Upper lobe of right lung (tissue), 1 donor: ENCODE results near the gene ADGRG1. TPM values are rescaled to one million over a fixed set of nuclear protein-coding genes. Genes with fewer than 3 reads are reported as not detected.

Source experiments
- ATAC-seq: fragments of 200-7000 bp; cut with Tn5 transposase; one replicate; pipeline ENCODE4 v1.9.1; 2020; ENCODE audit warnings: mild to moderate bottlenecking, moderate library complexity
- DNase-seq: peaks from one replicate; pipeline ENCODE4 v3.0.0-alpha.2; 2020
- H3K27ac ChIP-seq: fragments of 200-600 bp; one replicate; pipeline ENCODE4 v1.8.0; 2022
- H3K27me3 ChIP-seq: fragments of 200-600 bp; one replicate; pipeline ENCODE4 v1.8.0; 2022; ENCODE audit warnings: mild to moderate bottlenecking
- H3K36me3 ChIP-seq: fragments of 200-600 bp; one replicate; pipeline ENCODE4 v1.8.0; 2022
- H3K4me1 ChIP-seq: fragments of 200-600 bp; one replicate; pipeline ENCODE4 v1.8.0; 2022
- H3K4me3 ChIP-seq: fragments of 200-600 bp; one replicate; pipeline ENCODE4 v1.8.0; 2022; ENCODE audit warnings: mild to moderate bottlenecking
- H3K9me3 ChIP-seq: fragments of 200-600 bp; one replicate; pipeline ENCODE4 v1.8.0; 2022
- intact Hi-C: fragments of 100-400 bp; cut with DNase I; formaldehyde crosslinking; loops from one replicate; pipeline ENCODE4 v1.11.0; 2022
- total RNA-seq: library from RNA; stranded (reverse); fragmentation: NEBNext Ultra II Directional; extraction: Animal tissue kit (Norgen Biotek cat#: 25700); gene quantifications from one replicate; pipeline ENCODE4 v1.2.1, GENCODE V29; 2021
- TF ChIP-seq, protein P1 (sequence below): fragments of 200-600 bp; IDR thresholded peaks from one replicate; pipeline ENCODE4 v1.8.0; 2022; ENCODE audit warnings: antibody characterized with exemption
- donor health status: DM: no; HTN: yes; CAD: no; lungs with severe emphysema.

The ADGRG1 gene
- total RNA-seq, 1 donor from 2014 or later = 66.9 TPM

DNA sequence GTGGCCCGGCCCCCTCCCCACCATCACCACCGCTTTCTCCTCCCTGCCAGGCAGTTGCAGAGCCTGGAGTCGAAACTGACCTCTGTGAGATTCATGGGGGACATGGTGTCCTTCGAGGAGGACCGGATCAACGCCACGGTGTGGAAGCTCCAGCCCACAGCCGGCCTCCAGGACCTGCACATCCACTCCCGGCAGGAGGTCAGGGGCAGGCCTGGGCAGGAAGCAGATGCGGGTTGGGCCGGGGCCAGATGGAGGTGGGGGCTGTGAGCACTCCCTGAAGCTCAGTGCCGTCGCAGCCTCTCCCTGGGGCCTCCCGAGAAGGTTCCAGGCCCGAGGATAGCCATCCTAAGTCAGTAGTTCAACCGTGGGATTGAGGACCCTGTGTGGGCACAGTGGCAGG lies 25.5 kb downstream of the ADGRG1 start:
- H3K4me3 ChIP-seq = no peak overlapping the region
- no peaks in the 10 kb centered on the region for H3K4me1 ChIP-seq
- ATAC-seq (no peak), DNase-seq (no peak)
- no peaks in the 10 kb centered on the region for H3K27me3 ChIP-seq
- TF ChIP-seq, protein P1, sequence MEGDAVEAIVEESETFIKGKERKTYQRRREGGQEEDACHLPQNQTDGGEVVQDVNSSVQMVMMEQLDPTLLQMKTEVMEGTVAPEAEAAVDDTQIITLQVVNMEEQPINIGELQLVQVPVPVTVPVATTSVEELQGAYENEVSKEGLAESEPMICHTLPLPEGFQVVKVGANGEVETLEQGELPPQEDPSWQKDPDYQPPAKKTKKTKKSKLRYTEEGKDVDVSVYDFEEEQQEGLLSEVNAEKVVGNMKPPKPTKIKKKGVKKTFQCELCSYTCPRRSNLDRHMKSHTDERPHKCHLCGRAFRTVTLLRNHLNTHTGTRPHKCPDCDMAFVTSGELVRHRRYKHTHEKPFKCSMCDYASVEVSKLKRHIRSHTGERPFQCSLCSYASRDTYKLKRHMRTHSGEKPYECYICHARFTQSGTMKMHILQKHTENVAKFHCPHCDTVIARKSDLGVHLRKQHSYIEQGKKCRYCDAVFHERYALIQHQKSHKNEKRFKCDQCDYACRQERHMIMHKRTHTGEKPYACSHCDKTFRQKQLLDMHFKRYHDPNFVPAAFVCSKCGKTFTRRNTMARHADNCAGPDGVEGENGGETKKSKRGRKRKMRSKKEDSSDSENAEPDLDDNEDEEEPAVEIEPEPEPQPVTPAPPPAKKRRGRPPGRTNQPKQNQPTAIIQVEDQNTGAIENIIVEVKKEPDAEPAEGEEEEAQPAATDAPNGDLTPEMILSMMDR = no peak
- intact Hi-C loops = no loop called here
- H3K27ac ChIP-seq = no peak overlapping the region
- no peaks in the 10 kb centered on the region for H3K9me3 ChIP-seq
- H3K36me3 ChIP-seq = peaks cover 12% of the 10 kb centered on the region

DNA sequence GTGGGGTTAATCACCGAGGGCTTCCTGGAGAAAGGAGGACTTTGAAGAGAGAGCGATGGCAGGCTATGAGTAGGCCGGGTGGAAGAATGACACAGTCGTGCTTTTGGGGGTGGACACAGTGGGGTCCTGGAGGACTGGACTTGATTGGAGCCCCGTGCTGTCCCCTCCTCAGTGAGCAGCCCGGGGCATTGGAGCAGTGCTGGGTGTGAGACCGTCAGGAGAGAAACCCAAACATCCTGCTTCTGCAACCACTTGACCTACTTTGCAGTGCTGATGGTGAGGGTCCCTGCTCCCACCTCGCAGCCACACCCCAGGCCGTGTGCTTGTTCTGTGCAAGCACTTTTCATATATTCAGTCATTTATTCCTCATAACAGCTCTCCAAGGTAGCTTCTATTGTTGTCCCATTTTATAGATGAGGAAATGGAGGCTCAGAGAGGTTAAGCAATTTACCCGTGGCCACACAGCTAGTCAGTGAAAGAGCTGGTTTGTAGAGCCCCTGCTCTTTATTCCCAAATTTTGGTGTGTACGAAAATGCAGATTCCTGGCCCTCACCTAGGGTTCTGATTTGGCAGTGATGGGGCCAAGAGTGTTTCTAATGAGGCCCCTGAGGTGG lies 28.0 kb downstream of the ADGRG1 start:
- intact Hi-C loops = no loop called here
- Histone ChIP-seq H3K9me3 (no peaks in the 10 kb centered on the region), H3K27me3 (no peaks in the 10 kb centered on the region), H3K4me3 (no peak overlapping the region), H3K36me3 (peaks cover 6% of the 10 kb centered on the region), H3K4me1 (no peaks in the 10 kb centered on the region), H3K27ac (no peak overlapping the region)
- TF ChIP-seq, protein P1 = no peak
- no peak for DNase-seq
- no peak for ATAC-seq

DNA sequence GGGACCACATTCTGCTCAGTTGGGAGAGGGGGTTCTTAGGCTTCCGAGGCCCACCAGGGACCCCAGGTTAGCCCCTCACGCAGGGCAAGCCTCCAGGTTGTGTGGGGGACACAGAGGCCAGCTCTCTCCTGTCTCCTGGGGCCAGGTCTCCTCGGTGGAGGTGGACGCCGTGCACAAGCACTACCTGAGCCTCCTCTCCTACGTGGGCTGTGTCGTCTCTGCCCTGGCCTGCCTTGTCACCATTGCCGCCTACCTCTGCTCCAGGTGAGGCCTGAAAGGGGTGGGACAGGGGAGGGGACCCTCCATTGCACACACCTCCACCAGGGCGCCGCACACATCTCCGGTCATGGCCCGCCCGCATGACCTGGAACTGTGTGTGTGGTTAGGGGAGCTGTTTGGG lies 28.8 kb downstream of the ADGRG1 start:
- no peaks in the 10 kb centered on the region for H3K9me3 ChIP-seq
- ATAC-seq = no peak
- no peak overlapping the region for H3K27ac ChIP-seq
- DNase-seq = no peak
- no peaks in the 10 kb centered on the region for H3K27me3 ChIP-seq
- TF ChIP-seq, protein P1 = no peak
- intact Hi-C loops = no loop called here
- H3K36me3 ChIP-seq = peaks cover 13% of the 10 kb centered on the region
- H3K4me1 ChIP-seq = no peaks in the 10 kb centered on the region
- H3K4me3 ChIP-seq = no peak overlapping the region

DNA sequence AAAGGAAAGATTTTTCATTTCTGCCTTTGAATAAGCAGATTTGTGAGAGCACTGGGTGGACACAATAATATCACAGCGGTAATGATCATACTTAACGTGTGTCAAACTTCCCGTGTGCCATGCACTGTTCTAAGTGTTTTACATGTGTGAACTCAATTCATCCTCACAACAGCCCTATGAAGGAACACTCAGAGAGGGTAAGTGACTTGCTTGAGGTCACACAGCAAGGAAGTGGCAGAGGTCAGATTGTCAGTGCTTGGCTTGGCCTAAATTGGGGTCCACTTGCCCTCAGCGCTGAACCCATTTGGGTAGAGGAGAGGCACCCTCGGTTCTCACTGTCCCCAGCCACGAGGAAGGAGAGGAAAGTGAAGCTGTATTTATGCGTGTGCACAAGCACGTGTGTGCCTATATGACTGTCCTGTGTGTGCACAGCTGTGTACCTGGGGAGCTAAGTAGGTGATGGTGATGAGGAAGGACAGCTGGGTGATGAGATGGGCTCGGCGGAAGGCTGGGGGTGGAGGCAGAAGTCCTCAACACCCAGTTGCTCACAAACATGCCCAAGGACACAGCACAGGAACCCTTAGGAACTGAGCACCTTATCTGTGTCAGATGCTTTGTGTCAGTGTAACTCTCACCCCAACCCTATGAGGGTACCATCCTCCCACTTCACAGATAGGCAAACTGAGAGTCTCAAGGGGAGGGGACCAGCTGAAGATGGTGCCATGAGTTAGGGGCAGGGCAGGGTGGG lies 29.9 kb downstream of the ADGRG1 start:
- Histone ChIP-seq H3K4me1 (no peaks in the 10 kb centered on the region), H3K9me3 (no peaks in the 10 kb centered on the region), H3K27me3 (no peaks in the 10 kb centered on the region), H3K36me3 (peaks cover 13% of the 10 kb centered on the region), H3K4me3 (no peak overlapping the region), H3K27ac (no peak overlapping the region)
- ATAC-seq (no peak), DNase-seq (no peak)
- intact Hi-C loops = no loop called here
- TF ChIP-seq, protein P1 = no peak

DNA sequence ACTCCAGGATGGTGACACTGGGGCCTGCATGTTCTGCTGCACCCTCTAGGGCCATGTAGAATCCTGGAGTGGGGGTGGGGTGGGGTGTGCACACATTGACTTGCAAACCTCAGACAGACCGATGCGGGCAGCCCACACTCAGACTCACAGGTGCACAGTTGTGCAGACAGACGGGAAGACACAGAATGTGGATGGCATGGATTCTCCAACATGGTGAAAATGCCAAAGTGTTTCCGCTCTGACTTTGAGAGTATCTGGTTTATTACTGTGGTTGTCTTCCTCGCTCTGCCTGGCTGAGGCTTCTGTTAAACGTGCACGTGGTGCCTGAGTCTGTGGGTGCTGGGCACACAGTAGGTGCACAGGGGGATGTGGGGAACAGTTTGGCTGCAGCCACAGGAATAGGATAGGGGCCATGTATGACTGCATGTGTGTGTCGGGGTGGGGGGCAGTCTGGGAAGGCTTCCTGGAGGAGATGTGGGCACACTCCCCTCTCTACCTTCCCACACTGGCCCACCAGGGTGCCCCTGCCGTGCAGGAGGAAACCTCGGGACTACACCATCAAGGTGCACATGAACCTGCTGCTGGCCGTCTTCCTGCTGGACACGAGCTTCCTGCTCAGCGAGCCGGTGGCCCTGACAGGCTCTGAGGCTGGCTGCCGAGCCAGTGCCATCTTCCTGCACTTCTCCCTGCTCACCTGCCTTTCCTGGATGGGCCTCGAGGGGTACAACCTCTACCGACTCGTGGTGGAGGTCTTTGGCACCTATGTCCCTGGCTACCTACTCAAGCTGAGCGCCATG lies 30.6 kb downstream of the ADGRG1 start:
- Histone ChIP-seq H3K9me3 (no peaks in the 10 kb centered on the region), H3K27ac (no peak overlapping the region), H3K4me3 (no peak overlapping the region), H3K4me1 (no peaks in the 10 kb centered on the region), H3K36me3 (peaks cover 13% of the 10 kb centered on the region), H3K27me3 (no peaks in the 10 kb centered on the region)
- intact Hi-C loops = no loop called here
- DNase-seq (no peak), ATAC-seq (no peak)
- TF ChIP-seq, protein P1 = no peak
